ENCODE data around the gene CYB5B. TPM values are rescaled to one million over a fixed set of nuclear protein-coding genes. Genes with fewer than 3 reads are reported as not detected.

Gene CYB5B, protein sequence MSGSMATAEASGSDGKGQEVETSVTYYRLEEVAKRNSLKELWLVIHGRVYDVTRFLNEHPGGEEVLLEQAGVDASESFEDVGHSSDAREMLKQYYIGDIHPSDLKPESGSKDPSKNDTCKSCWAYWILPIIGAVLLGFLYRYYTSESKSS
- total RNA-seq: 10 to 100 TPM; 40.4 to 61.5 (median 50.4) TPM

DNA sequence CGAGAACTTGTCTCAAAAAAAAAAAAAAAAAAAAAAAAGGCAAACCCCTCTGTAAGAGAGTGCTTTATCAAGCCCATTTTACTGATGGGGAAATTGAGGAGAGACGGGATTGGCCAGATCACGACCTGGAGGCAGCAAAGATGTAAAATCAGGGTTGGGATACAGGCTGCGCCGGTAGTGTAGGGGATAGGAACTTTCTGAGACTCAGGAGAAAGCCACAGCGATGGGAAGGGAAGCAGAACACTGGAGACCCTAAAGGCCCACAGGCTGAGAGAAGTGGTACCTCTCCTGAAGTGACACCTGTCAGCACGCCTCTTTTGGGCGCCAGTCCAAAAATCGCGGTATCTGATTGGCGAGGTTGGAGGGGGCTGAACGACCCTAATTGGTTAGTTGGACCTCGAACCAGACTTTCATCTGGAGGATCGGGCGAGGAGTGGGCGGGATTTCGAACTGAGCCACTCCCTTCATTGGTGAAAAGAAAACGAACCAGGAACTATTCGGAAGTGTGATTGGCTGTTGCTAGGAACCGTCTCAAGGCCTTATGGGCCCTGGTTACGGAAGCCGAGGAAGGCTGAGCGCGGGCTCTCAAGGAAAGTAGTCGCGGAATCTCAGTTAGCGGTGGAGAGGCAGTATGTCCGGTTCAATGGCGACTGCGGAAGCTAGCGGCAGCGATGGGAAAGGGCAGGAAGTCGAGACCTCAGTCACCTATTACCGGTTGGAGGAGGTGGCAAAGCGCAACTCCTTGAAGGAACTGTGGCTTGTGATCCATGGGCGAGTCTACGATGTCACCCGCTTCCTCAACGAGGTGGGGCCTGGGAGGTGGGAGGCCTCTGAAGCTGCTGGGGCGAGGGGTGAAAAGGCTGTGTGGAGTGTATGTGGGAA lies at the start of gene CYB5B:
Gene CYB5B (plus strand): TSS at position 567 of the 882 bp plus-strand sequence. CDS start 65 bp downstream, at position 632.
- TF ChIP-seq POLR2A (IDR thresholded peaks at IDR 0.05): peak in 1 of 2 donors; percentile 72
- TF ChIP-seq, protein P1, sequence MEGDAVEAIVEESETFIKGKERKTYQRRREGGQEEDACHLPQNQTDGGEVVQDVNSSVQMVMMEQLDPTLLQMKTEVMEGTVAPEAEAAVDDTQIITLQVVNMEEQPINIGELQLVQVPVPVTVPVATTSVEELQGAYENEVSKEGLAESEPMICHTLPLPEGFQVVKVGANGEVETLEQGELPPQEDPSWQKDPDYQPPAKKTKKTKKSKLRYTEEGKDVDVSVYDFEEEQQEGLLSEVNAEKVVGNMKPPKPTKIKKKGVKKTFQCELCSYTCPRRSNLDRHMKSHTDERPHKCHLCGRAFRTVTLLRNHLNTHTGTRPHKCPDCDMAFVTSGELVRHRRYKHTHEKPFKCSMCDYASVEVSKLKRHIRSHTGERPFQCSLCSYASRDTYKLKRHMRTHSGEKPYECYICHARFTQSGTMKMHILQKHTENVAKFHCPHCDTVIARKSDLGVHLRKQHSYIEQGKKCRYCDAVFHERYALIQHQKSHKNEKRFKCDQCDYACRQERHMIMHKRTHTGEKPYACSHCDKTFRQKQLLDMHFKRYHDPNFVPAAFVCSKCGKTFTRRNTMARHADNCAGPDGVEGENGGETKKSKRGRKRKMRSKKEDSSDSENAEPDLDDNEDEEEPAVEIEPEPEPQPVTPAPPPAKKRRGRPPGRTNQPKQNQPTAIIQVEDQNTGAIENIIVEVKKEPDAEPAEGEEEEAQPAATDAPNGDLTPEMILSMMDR (IDR thresholded peaks at IDR 0.05): peak in 2 of 6 experiments; percentile 7 to 30
- Histone ChIP-seq H3K9me3 (no peaks in the 10 kb centered on the region), H3K36me3 (peaks cover 0 to 11% of the 10 kb centered on the region in 2 donors), H3K27ac (peak within 1 kb of the TSS; percentile 24 to 84 (median 84)), H3K27me3 (no peaks in the 10 kb centered on the region), H3K4me1 (peaks cover 7 to 8% of the 10 kb centered on the region in 2 donors), H3K4me3 (replicated peaks in 1 of 3) (peak within 1 kb of the TSS; percentile 57 to 90 (median 75))
- intact Hi-C loops (cut with DNase I): no loop called here
- DNase-seq: peak; percentile 98
- 3 to 4% methylated on average over 40 of the region's 40 CpGs for WGBS, 2 donors

DNA sequence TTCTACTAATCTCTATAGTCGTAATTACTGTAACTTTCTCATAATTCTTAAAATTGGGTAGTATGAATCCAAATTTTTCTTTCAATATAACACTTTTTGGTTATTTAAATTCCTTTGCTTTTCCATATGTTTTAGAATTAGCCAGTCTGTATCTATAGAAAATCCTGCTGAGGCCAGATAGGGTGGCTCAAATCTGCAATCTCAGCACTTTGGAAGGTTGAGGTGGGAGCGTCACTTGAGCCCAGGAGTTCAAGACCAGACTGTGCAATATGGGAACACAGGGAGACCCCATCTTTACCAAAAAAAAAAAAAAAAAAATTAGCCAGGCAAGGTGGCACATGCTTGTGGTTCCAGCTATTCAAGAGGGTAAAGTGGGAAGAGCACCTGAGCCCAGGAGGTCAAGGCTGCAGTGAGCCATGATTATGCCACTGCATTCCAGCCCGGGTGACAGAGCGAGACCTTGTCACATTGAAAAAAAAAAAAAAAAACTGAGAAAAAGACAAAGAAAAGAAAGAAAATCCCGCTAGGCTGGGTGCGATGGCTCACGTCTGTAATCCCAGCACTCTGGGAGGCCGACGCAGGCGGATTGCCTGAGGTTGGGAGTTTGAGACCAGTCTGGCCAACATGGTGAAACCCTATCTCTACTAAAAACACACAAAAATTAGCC lies 47.9 kb upstream of the CYB5B start:
- DNase-seq: no peak
- H3K27me3 ChIP-seq: no peaks in the 10 kb centered on the region
- H3K9me3 ChIP-seq: no peaks in the 10 kb centered on the region
- intact Hi-C loops (cut with DNase I): no loop called here
- H3K4me3 ChIP-seq (replicated peaks in 1 of 3): no peak overlapping the region
- WGBS, 2 donors: 94% methylated on average over 10 of the region's 10 CpGs
- TF ChIP-seq POLR2A (IDR thresholded peaks at IDR 0.05): no peak
- TF ChIP-seq, protein P1 (IDR thresholded peaks at IDR 0.05): no peak
- peaks cover 19 to 26% of the 10 kb centered on the region in 2 donors for H3K36me3 ChIP-seq
- no peaks in the 10 kb centered on the region for H3K4me1 ChIP-seq
- H3K27ac ChIP-seq: no peak overlapping the region

DNA sequence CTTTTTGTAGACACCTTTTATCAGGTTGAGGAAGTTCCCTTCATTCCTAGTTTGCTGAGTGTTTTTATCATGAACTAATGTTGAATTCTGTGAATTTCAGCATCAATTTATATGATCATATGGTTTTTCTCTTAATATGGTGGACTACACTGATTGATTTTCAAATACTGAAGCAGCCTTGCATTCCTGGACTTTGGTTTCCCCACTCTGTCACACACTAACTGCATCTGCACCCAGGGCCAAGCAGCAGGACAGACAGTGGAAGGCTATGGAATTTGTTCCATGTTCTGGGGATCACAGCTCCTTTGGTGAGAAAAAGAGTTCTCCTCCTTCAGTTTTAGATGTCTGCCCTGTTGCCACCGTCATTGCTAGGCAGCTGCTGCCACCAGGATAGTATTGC lies 46.4 kb upstream of the CYB5B start:
- WGBS, 2 donors: 91 to 93% methylated on average over 1 of the region's 1 CpG
- DNase-seq: no peak
- Histone ChIP-seq H3K4me1 (no peaks in the 10 kb centered on the region), H3K36me3 (peaks cover 31 to 35% of the 10 kb centered on the region in 2 donors), H3K27ac (no peak overlapping the region), H3K27me3 (no peaks in the 10 kb centered on the region), H3K9me3 (no peaks in the 10 kb centered on the region), H3K4me3 (replicated peaks in 1 of 3) (no peak overlapping the region)
- TF ChIP-seq, protein P1 (IDR thresholded peaks at IDR 0.05): no peak
- TF ChIP-seq POLR2A (IDR thresholded peaks at IDR 0.05): no peak
- intact Hi-C loops (cut with DNase I): no loop called here

DNA sequence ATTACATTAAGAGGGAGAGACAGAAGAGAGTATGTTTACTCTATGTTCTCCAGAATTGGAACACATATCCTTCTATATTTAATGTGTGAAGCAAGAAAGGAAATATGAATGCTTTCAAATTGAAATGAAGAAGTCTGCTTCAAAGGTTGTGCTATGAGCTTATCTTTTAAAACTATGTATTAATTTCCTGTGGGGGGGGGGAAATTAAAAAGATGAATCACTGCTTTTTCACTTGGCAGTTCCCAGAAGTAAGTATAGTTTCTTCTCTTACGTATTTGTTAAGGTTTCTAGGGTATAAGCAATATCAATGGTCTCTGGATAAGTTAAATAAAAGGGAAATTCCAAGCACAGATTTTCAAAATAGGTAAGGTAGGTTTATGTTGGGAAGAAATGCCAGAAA lies 45.7 kb upstream of the CYB5B start:
- Histone ChIP-seq H3K27ac (no peak overlapping the region), H3K27me3 (no peaks in the 10 kb centered on the region), H3K36me3 (peaks cover 31 to 35% of the 10 kb centered on the region in 2 donors), H3K4me1 (no peaks in the 10 kb centered on the region), H3K9me3 (no peaks in the 10 kb centered on the region), H3K4me3 (replicated peaks in 1 of 3) (no peak overlapping the region)
- intact Hi-C loops (cut with DNase I): no loop called here
- no peak for DNase-seq
- TF ChIP-seq, protein P1 (IDR thresholded peaks at IDR 0.05): no peak
- no peak for TF ChIP-seq POLR2A (IDR thresholded peaks at IDR 0.05)
- WGBS, 2 donors: 79 to 88% methylated on average over 1 of the region's 1 CpG

Measured in thyroid gland (tissue), 4 donors.